Fibroblast of lung (primary cell): Measurements from ENCODE around the gene CMSS1.

Source experiments
- CTCF ChIP-seq, 2 donors: IDR thresholded peaks in 1 of 2; conservative IDR thresholded peaks in 1 of 2; 1 replicate in 1 of 2; 2 replicates in 1 of 2; pipeline ENCODE4 v1.5.1; 2011 to 2012; ENCODE audit warnings: low read length in 2 of 2, control low read depth in 1 of 2, inconsistent platforms in 1 of 2, low read depth in 1 of 2, mild to moderate bottlenecking in 1 of 2
- EZH2 ChIP-seq: IDR thresholded peaks from 2 replicates; pipeline ENCODE4 v1.5.1; 2012; ENCODE audit warnings: low read length, control low read depth, mild to moderate bottlenecking; ENCODE audit errors: missing control alignments

GRCh38 chr3:100108464-100109079 lies 290.9 kb downstream of the CMSS1 start:
- no peak for TF ChIP-seq CTCF (conservative IDR thresholded peaks at IDR 0.05 in 1 of 2, IDR thresholded peaks at IDR 0.05 in 1 of 2; ENCODE audit: low read depth in 1 of 2, low read length in 2 of 2)
- no peak for TF ChIP-seq EZH2
